Measurements from ENCODE around the gene LRP1. TPM values are rescaled to one million over a fixed set of nuclear protein-coding genes. Genes with fewer than 3 reads are reported as not detected.
"Not testable (repeated sequence)": the region's sequence is repeated elsewhere in the genome, so short reads cannot be mapped to it uniquely, and the experiment has no call there.

LRP1 gene
- total and polyA plus RNA-seq, 8 donors = 108 to 325 (median 138) TPM

- H3K4me1 ChIP-seq = peaks cover 8 to 22% of the 10 kb centered on the region in 2 donors
- H3K27me3 ChIP-seq = no peaks in the 10 kb centered on the region
- no peaks in the 10 kb centered on the region for H3K36me3 ChIP-seq
- intact Hi-C loops (cut with DNase I) = no loop called here
- no peak overlapping the region for H3K27ac ChIP-seq
- H3K9me3 ChIP-seq = no peaks in the 10 kb centered on the region
- H3K4me3 ChIP-seq = no peak overlapping the region
- DNase-seq (no peak), ATAC-seq (no peak)
- TF ChIP-seq CTCF (IDR thresholded peaks at IDR 0.05) = no peak
Observed at GRCh38 chr12:57116580-57117281, 11.6 kb upstream of the LRP1 start.

- intact Hi-C loops (cut with DNase I) = no loop called here
- H3K27ac ChIP-seq = peak overlapping the region in 1 of 2 donors; percentile 14
- ATAC-seq (peak; percentile 77), DNase-seq (no peak)
- no peaks in the 10 kb centered on the region for H3K36me3 ChIP-seq
- H3K27me3 ChIP-seq = no peaks in the 10 kb centered on the region
- no peak overlapping the region for H3K4me3 ChIP-seq
- H3K4me1 ChIP-seq = peaks cover 4 to 14% of the 10 kb centered on the region in 2 donors
- no peak for TF ChIP-seq CTCF (IDR thresholded peaks at IDR 0.05)
- H3K9me3 ChIP-seq = no peaks in the 10 kb centered on the region
Observed at GRCh38 chr12:57118711-57119271, 9.5 kb upstream of the LRP1 start.

- no peak for ATAC-seq
- intact Hi-C loops (cut with DNase I) = loop anchor here (5.0 to 10.0 kb wide), 2 partner anchors 63 to 65 kb away; no protein-coding TSS in a partner anchor
- no peaks in the 10 kb centered on the region for H3K9me3 ChIP-seq
- peak overlapping the region in 1 of 2 donors; percentile 14 for H3K27ac ChIP-seq
- no peak overlapping the region for H3K4me3 ChIP-seq
- peaks cover 4 to 14% of the 10 kb centered on the region in 2 donors for H3K4me1 ChIP-seq
- no peak for TF ChIP-seq CTCF (IDR thresholded peaks at IDR 0.05)
- no peaks in the 10 kb centered on the region for H3K27me3 ChIP-seq
- H3K36me3 ChIP-seq = no peaks in the 10 kb centered on the region
- DNase-seq = no peak
Observed at GRCh38 chr12:57119294-57120085, 8.8 kb upstream of the LRP1 start.

- intact Hi-C loops (cut with DNase I) = loop anchor here (5.0 to 10.0 kb wide), 2 partner anchors 62 to 64 kb away; no protein-coding TSS in a partner anchor
- H3K4me3 ChIP-seq, DNase-seq, H3K27me3 ChIP-seq, H3K9me3 ChIP-seq, ATAC-seq, H3K27ac ChIP-seq, H3K36me3 ChIP-seq: not testable (repeated sequence)
- H3K4me1 ChIP-seq = peaks cover 4 to 14% of the 10 kb centered on the region in 2 donors
Observed at GRCh38 chr12:57120718-57121117, 7.6 kb upstream of the LRP1 start.

GRCh38 chr12:57123813-57124212 is 4.5 kb upstream of the LRP1 start:
- ATAC-seq = no peak
- Histone ChIP-seq H3K4me1 (peaks cover 4 to 26% of the 10 kb centered on the region in 2 donors), H3K36me3 (no peaks in the 10 kb centered on the region), H3K27ac (no peak overlapping the region), H3K27me3 (peaks cover 0 to 39% of the 10 kb centered on the region in 2 donors), H3K4me3 (no peak overlapping the region), H3K9me3 (no peaks in the 10 kb centered on the region)
- intact Hi-C loops (cut with DNase I) = loop anchor here (5.0 to 10.0 kb wide), 2 partner anchors 58 to 61 kb away; no protein-coding TSS in a partner anchor
- TF ChIP-seq CTCF (IDR thresholded peaks at IDR 0.05) = no peak
- DNase-seq = no peak

All from left lung (tissue), 10 donors.